ENCODE measurements around the gene SMARCC1.

DNA sequence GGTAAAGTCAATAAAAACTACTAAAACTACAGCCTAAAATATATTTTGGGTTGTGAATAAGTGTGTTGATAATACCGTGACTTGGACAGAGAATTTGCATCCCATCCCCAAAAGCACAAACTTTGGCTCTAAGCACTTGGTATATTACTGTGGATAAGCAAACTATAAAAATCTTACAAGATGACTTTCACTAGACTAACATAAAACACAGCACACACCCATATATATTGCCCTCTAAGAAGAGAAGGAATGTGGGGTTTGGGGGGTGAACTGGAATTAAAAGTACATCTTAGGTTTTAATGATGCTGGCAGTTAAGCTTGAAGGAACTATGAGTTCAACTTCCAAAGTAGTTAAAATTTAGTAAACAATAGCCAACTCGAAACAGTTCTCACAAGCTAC is 174.4 kb downstream of the SMARCC1 start:
- TF ChIP-seq, protein P1, sequence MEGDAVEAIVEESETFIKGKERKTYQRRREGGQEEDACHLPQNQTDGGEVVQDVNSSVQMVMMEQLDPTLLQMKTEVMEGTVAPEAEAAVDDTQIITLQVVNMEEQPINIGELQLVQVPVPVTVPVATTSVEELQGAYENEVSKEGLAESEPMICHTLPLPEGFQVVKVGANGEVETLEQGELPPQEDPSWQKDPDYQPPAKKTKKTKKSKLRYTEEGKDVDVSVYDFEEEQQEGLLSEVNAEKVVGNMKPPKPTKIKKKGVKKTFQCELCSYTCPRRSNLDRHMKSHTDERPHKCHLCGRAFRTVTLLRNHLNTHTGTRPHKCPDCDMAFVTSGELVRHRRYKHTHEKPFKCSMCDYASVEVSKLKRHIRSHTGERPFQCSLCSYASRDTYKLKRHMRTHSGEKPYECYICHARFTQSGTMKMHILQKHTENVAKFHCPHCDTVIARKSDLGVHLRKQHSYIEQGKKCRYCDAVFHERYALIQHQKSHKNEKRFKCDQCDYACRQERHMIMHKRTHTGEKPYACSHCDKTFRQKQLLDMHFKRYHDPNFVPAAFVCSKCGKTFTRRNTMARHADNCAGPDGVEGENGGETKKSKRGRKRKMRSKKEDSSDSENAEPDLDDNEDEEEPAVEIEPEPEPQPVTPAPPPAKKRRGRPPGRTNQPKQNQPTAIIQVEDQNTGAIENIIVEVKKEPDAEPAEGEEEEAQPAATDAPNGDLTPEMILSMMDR (IDR thresholded peaks at IDR 0.05 in 8 of 11, conservative IDR thresholded peaks at IDR 0.05 in 3 of 11) = no peak
- no peak for TF ChIP-seq POLR2A (IDR thresholded peaks at IDR 0.05)

Measured in spleen (tissue), 7 donors.